Coronary artery (tissue), 2 donors: ENCODE results near the gene PLA2G12A.

Experiments
- DNase-seq: peaks from one replicate; pipeline ENCODE4 v3.0.0-alpha.2; 2017; ENCODE audit warnings: low spot score
- H3K27ac ChIP-seq, 2 donors: fragments of 200-600 bp; sonication (generic); one replicate each; pipeline ENCODE4 v1.5.1; 2016 to 2019
- H3K4me3 ChIP-seq: fragments of 200-600 bp; sonication (generic); 2 replicates; pipeline ENCODE4 v1.5.1; 2016; ENCODE audit warnings: mild to moderate bottlenecking, moderate library complexity
- TF ChIP-seq, protein P1 (sequence below): fragments of 200-600 bp; sonication (generic); IDR thresholded peaks from one replicate; pipeline ENCODE4 v1.5.1; 2019; ENCODE audit warnings: antibody characterized with exemption

The PLA2G12A gene

DNA sequence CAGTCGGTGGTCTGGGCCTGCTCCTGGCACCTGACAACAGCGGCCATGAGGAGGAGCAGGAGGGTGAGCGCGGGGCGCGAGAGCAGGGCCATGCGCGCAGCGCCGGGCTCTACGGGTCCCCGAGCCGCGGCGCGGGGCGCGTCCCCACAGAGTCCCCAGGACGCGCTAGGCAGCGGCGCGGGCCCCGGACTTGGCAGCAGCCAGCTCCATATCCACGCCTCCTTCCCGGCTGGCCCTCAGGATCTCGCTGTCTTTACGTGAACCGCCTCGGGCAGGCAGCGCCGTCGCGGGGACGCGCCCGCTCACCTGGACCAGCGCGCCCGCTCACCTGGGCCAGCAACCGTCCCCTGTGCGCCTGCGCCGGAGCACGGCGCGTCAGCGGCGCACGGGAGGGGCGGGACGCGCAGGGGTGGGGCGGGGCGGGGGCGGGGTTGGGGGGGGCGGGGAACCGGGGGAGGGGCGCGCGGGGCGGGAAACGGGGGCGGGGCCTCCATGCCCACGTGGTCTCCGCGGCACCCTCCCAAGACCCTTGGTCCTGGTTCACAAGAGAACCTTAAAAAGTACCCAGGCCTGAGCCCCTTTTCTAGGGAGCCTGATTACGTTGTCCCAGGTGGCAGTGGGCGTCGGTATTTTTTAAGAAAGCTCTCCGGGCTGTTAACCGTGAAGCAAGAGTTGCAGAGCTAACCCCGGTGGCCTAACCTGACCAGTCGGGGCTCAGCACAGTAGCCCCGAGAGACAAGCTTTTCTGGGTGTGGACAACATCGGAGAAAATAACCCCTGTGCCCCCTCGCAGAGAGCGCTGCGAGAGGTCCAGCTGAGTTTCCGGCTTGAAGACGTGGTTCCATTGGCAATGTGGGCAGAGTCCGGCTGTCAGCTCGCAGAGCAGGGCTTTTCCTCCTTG is at the start of gene PLA2G12A:
PLA2G12A (minus strand) TSS at position 353 of the 901 bp plus-strand sequence; CDS start at position 92, 261 bp downstream.
- peak within 1 kb of the TSS; percentile 94 for H3K4me3 ChIP-seq
- TF ChIP-seq, protein P1, sequence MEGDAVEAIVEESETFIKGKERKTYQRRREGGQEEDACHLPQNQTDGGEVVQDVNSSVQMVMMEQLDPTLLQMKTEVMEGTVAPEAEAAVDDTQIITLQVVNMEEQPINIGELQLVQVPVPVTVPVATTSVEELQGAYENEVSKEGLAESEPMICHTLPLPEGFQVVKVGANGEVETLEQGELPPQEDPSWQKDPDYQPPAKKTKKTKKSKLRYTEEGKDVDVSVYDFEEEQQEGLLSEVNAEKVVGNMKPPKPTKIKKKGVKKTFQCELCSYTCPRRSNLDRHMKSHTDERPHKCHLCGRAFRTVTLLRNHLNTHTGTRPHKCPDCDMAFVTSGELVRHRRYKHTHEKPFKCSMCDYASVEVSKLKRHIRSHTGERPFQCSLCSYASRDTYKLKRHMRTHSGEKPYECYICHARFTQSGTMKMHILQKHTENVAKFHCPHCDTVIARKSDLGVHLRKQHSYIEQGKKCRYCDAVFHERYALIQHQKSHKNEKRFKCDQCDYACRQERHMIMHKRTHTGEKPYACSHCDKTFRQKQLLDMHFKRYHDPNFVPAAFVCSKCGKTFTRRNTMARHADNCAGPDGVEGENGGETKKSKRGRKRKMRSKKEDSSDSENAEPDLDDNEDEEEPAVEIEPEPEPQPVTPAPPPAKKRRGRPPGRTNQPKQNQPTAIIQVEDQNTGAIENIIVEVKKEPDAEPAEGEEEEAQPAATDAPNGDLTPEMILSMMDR: no peak
- H3K27ac ChIP-seq: peak within 1 kb of the TSS; percentile 63 to 78
- peak; percentile 82 for DNase-seq

DNA sequence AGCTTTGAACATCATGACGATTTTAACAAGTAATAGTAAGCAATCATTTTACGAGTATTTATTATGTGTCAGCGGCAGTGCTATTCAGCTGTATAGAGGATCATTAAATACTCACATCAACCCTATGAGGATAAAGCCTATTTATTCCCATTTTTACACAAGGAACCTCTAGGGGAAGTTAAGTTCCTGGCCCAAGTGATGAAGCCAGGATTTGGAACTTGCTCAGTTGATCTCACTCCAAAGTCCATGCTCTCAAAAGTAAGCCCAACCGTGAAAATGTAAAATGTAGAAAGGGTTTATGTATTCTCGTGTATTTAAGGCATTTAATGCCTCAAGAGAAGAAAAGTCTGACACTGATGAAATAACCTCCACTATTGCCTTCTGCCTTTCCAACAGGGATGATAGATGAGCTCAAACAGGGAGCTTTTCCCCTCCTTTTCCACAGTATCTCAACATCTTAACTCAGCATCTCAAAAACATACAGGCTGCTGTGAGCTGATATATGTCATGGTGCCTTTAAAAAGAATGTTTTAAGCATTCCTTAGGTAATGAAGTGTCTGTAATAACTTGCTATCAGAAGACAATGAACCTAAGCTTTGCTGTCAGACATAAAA is 35.0 kb upstream of the PLA2G12A start:
- no peak for DNase-seq
- TF ChIP-seq, protein P1: no peak
- H3K27ac ChIP-seq: no peak overlapping the region
- no peak overlapping the region for H3K4me3 ChIP-seq

DNA sequence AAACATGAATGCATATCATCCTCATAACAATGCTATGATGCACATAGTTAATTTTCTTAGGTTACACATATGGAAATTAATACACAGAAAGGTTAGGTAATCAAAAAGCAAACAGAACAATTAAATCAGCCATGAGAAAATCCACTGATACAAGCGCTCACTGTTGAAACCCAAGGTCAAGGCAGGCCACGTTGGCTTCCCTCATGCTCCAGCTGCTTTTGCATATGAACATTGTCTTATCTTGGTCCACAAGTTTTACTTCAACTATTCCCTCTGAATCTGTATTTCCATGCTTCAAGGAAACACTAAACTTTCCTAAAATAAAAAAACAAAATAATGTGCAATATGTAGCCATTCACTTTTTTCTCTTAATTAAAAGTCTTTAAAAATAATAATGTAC is 34.5 kb upstream of the PLA2G12A start:
- Histone ChIP-seq H3K4me3 (no peak overlapping the region), H3K27ac (no peak overlapping the region)
- TF ChIP-seq, protein P1: no peak
- no peak for DNase-seq

DNA sequence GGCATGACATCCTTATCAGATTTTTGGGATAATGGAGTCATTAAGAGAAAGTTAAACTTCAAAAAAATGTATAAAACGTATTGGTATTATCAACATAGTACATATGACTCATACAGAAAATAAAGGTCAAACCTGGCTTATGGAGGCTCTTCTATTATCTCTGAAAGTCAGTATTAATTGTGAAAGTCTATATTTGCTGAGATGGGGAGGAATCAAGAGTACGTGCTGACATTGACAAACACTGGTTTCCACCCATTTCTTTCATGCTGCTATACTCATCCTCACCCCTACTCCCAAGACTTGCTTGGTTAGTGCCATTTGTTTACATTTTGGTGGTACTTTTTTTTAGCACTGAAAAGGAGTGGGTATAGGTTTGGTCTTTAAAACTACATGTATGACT is 30.8 kb upstream of the PLA2G12A start:
- H3K4me3 ChIP-seq: no peak overlapping the region
- TF ChIP-seq, protein P1: no peak
- no peak overlapping the region for H3K27ac ChIP-seq
- no peak for DNase-seq

DNA sequence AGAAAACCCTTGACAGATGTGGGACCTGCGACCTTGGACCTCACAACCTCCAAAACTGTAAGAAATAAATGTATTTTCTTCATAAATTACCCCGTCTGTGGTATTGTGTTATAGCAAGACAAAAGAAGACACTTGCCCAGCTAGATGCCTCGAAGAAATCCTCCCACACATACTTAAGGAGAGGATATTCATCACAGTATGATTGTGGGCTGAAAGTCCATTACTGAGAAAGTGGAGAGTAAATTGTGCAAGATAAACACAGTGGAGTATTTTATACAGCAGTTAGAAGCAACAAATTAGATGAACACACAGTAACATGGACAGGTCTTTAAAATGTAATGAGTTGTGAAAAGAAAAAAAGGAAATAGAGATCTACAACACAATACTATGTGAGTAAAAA is 25.8 kb upstream of the PLA2G12A start:
- DNase-seq: no peak
- TF ChIP-seq, protein P1: no peak
- H3K4me3 ChIP-seq: no peak overlapping the region
- H3K27ac ChIP-seq: no peak overlapping the region

DNA sequence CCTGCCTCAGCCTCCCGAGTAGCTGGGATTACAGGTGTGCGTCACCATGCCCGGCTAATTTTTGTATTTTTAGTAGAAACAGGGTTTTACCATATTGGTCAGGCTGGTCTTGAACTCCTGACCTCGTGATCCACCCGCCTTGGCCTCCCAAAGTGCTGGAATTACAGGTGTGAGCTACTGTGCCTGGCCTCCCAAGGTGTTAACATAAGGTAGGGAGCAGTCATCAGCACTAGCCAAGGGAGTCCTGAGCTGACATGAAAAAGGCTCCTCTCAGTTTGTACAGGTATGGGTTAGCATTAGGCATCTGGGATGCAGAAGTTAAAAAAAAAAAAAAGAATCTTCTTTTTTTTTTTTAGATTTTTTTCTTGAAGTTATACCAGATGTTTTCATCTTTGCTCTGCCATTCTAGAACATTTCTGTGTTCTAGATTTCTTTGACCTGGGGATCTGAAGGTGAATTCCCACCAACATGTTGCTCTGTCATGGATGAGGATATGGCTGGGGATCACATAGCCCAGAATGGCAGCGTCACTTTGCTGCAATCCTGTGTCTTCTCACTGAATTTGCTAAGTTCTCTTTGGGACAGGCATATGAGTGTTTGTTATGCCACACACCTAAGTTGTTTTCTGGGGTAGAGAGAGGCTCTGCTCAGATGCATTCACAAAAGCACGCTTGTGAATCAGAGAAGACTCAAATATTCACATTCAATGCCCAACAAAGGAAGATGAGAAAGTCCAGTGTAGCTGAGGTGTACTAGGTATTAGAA is 24.4 kb upstream of the PLA2G12A start:
- Histone ChIP-seq H3K27ac (no peak overlapping the region), H3K4me3 (no peak overlapping the region)
- TF ChIP-seq, protein P1: no peak
- DNase-seq: no peak
